HepG2 (cell line): ENCODE results near the gene CDC42EP1. TPM values are rescaled to one million over a fixed set of nuclear protein-coding genes. Genes with fewer than 3 reads are reported as not detected.

Experiments
- BRD4 ChIP-seq: sonication (generic); formaldehyde crosslinking; IDR thresholded peaks from 2 replicates; pipeline ENCODE4 v1.4.0; 2020; ENCODE audit warnings: missing genetic modification reagents
- FOXK1 ChIP-seq: sonication (generic); formaldehyde crosslinking; IDR thresholded peaks from 2 replicates; pipeline ENCODE4 v1.4.0; 2020; ENCODE audit warnings: low read depth, missing genetic modification reagents, borderline replicate concordance
- GTF2F1 ChIP-seq: fragments of 150-350 bp; IDR thresholded peaks from 2 replicates; pipeline ENCODE4 v1.6.1; 2014; ENCODE audit warnings: low read length
- LCORL ChIP-seq, 2 experiments: fragments of 450-650 bp in 1 of 2; sonication (generic) in 1 of 2; formaldehyde crosslinking in 1 of 2; IDR thresholded peaks; 2 replicates each; pipeline versions ENCODE4 v1.5.0 to v1.6.1; 2017 to 2020; ENCODE audit warnings: antibody characterized with exemption in 1 of 2, missing genetic modification reagents in 1 of 2
- NBN ChIP-seq: fragments of 450-650 bp; conservative IDR thresholded peaks from 2 replicates; pipeline ENCODE4 v1.6.1; 2017
- NCOA1 ChIP-seq: sonication (generic); formaldehyde crosslinking; IDR thresholded peaks from 2 replicates; pipeline ENCODE4 v1.9.0; 2021; ENCODE audit warnings: missing genetic modification reagents
- RFX1 ChIP-seq: fragments of 450-650 bp; IDR thresholded peaks from 2 replicates; pipeline ENCODE4 v1.6.1; 2017
- RFXANK ChIP-seq: IDR thresholded peaks from 2 replicates; pipeline ENCODE4 v1.6.1; 2016
- TBX2 ChIP-seq: sonication (generic); formaldehyde crosslinking; IDR thresholded peaks from 2 replicates; pipeline ENCODE4 v1.5.0; 2020; ENCODE audit warnings: missing genetic modification reagents, mild to moderate bottlenecking, borderline replicate concordance
- TBX3 ChIP-seq: fragments of 450-650 bp; IDR thresholded peaks from 2 replicates; pipeline ENCODE4 v1.6.1; 2017; ENCODE audit warnings: antibody characterized with exemption, mild to moderate bottlenecking, inconsistent platforms, borderline replicate concordance
- TGIF2 ChIP-seq: IDR thresholded peaks from 2 replicates; pipeline ENCODE4 v1.6.1; 2016; ENCODE audit warnings: control low read depth, missing compliant biosample characterization
- THAP11 ChIP-seq: IDR thresholded peaks from 2 replicates; pipeline ENCODE4 v1.6.1; 2016; ENCODE audit warnings: missing biosample characterization, missing genetic modification reagents
- YY1 ChIP-seq: IDR thresholded peaks from 2 replicates; pipeline ENCODE4 v1.6.1; 2011; ENCODE audit warnings: low read length, low read depth, moderate library complexity, mild to moderate bottlenecking; ENCODE audit not compliant: insufficient read depth, insufficient replicate concordance
- ZFX ChIP-seq: sonication (generic); formaldehyde crosslinking; IDR thresholded peaks from 2 replicates; pipeline ENCODE4 v1.4.0; 2020; ENCODE audit warnings: mild to moderate bottlenecking, low read depth, missing genetic modification reagents, moderate library complexity
- ZNF121 ChIP-seq: sonication (generic); formaldehyde crosslinking; IDR thresholded peaks from 2 replicates; pipeline ENCODE4 v1.5.0; 2020; ENCODE audit warnings: mild to moderate bottlenecking, missing genetic modification reagents
- ZNF20 ChIP-seq: sonication (generic); formaldehyde crosslinking; IDR thresholded peaks from 2 replicates; pipeline ENCODE4 v1.4.0; 2020; ENCODE audit warnings: mild to moderate bottlenecking, moderate library complexity, missing genetic modification reagents
- ZNF207 ChIP-seq: fragments of 450-650 bp; IDR thresholded peaks from 2 replicates; pipeline ENCODE4 v1.6.1; 2016; ENCODE audit warnings: antibody characterized with exemption, borderline replicate concordance
- ZNF432 ChIP-seq: sonication (generic); formaldehyde crosslinking; IDR thresholded peaks from 2 replicates; pipeline ENCODE4 v1.5.0; 2020; ENCODE audit warnings: missing genetic modification reagents, mild to moderate bottlenecking, borderline replicate concordance
- ZNF552 ChIP-seq: sonication (generic); formaldehyde crosslinking; IDR thresholded peaks from 2 replicates; pipeline ENCODE4 v1.9.0; 2022; ENCODE audit warnings: missing genetic modification reagents, mild to moderate bottlenecking, borderline replicate concordance
- ZNF556 ChIP-seq: sonication (generic); formaldehyde crosslinking; IDR thresholded peaks from 2 replicates; pipeline ENCODE4 v1.4.0; 2020; ENCODE audit warnings: mild to moderate bottlenecking, missing genetic modification reagents, borderline replicate concordance
- ZNF562 ChIP-seq: sonication (generic); formaldehyde crosslinking; IDR thresholded peaks from 2 replicates; pipeline ENCODE4 v1.8.0; 2022; ENCODE audit warnings: missing genetic modification reagents, borderline replicate concordance
- polyA plus RNA-seq, 8 experiments: library from polyadenylated mRNA; depleted of rRNA in 3 of 8; stranded (reverse) in 7 of 8; unstranded in 1 of 8; fragments of >200 nt; fragmentation: Illumina TruSeq in 4 of 8; extraction: Trizol in 4 of 8; gene quantifications; 2 replicates each; pipeline versions ENCODE4 v1.2.1 to v1.2.3, GENCODE V29; 2011 to 2016; ENCODE audit warnings: low read depth in 4 of 8, missing spikeins in 1 of 8, mixed read lengths in 1 of 8; ENCODE audit not compliant: insufficient read depth in 1 of 8
- total RNA-seq, 5 experiments: library from RNA; depleted of rRNA; stranded (reverse); fragments of >200 nt; fragmentation: Illumina TruSeq; extraction: Trizol; gene quantifications; 2 replicates each; pipeline ENCODE4 v1.2.3, GENCODE V29; 2016; ENCODE audit warnings: low read depth in 1 of 5
- TF ChIP-seq, protein P1 (sequence below): sonication (generic); formaldehyde crosslinking; IDR thresholded peaks from 2 replicates; pipeline ENCODE4 v1.4.0; 2020; ENCODE audit warnings: missing genetic modification reagents
- TF ChIP-seq, protein P2 (sequence below): sonication (generic); formaldehyde crosslinking; IDR thresholded peaks from 2 replicates; pipeline ENCODE4 v1.4.0; 2020; ENCODE audit warnings: missing genetic modification reagents
- TF ChIP-seq, protein P3 (sequence below): sonication (generic); formaldehyde crosslinking; IDR thresholded peaks from 2 replicates; pipeline ENCODE4 v1.4.0; 2020; ENCODE audit warnings: missing genetic modification reagents, mild to moderate bottlenecking, borderline replicate concordance

Gene CDC42EP1
- total and polyA plus RNA-seq, 2 of the 13 experiments (the other 11 are each of a cell fraction or from before 2014, with no cell fraction given), result 17.1 to 29.5 TPM

DNA sequence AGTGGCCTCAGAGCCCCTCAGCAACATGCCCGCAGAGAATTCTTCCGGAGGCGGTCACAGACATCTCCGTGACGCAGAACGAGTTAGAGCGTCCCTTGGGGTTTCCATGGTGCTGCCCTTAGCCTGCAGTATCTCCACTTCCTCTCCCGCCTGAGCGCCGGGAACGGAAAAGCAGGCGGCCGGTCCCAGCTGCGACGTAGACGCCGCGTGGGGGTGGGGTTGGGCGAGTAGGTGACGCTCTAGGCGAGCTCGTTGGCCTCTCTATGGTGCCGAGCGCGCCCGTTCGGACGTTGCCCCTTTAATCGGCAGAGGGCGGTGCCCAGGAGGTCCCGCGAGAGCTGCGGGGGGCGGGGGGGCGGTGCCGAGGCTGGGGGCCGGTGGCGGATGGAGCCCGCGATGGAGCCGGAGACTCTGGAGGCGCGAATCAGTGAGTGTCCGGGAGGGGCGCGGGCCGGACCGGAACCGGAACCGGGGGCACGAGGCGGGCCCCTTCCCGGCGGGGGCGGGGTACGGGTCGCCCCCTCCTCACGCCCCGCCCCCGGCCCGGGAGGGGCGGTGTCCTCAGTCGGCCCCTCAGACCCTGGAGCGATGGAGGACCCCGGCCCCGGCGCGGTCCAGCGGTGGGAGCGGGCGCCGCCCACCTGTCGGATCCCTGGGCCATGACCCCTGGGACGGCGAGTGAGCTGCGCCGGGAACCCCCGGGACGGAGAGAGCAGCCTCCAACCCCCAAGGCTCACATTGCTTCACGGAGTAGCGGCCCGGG lies 48.4 kb downstream of the CDC42EP1 start, which contains the start of gene GGA1 (continued):
- no peak for TF ChIP-seq ZNF121 (CRISPR knock-in tag)
- no peak for TF ChIP-seq ZNF20 (CRISPR knock-in tag)
- TF ChIP-seq FOXK1 (CRISPR knock-in tag), result peak; percentile 72; the same call in 1 of the 2 replicates
- TF ChIP-seq ZFX, result peak; percentile 43; the same call in 1 of the 2 replicates
- no peak for TF ChIP-seq RFXANK (CRISPR knock-in tag)
- TF ChIP-seq NBN, result no peak
- no peak for TF ChIP-seq LCORL (IDR thresholded peaks at IDR 0.05)
- TF ChIP-seq LCORL (CRISPR knock-in tag; IDR thresholded peaks at IDR 0.05), result peak; percentile 52
- TF ChIP-seq, protein P1, sequence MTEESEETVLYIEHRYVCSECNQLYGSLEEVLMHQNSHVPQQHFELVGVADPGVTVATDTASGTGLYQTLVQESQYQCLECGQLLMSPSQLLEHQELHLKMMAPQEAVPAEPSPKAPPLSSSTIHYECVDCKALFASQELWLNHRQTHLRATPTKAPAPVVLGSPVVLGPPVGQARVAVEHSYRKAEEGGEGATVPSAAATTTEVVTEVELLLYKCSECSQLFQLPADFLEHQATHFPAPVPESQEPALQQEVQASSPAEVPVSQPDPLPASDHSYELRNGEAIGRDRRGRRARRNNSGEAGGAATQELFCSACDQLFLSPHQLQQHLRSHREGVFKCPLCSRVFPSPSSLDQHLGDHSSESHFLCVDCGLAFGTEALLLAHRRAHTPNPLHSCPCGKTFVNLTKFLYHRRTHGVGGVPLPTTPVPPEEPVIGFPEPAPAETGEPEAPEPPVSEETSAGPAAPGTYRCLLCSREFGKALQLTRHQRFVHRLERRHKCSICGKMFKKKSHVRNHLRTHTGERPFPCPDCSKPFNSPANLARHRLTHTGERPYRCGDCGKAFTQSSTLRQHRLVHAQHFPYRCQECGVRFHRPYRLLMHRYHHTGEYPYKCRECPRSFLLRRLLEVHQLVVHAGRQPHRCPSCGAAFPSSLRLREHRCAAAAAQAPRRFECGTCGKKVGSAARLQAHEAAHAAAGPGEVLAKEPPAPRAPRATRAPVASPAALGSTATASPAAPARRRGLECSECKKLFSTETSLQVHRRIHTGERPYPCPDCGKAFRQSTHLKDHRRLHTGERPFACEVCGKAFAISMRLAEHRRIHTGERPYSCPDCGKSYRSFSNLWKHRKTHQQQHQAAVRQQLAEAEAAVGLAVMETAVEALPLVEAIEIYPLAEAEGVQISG (CRISPR knock-in tag), result peak; percentile 98
- no peak; the same call in none of the 2 replicates for TF ChIP-seq TGIF2
- no peak for TF ChIP-seq ZNF562
- TF ChIP-seq ZNF552 (CRISPR knock-in tag), result peak; percentile 4; the same call in 1 of the 2 replicates
- TF ChIP-seq BRD4 (CRISPR knock-in tag), result no peak
- peak; percentile 80; the same call in 1 of the 2 replicates for TF ChIP-seq ZNF556
- no peak for TF ChIP-seq ZNF432
- TF ChIP-seq, protein P2, sequence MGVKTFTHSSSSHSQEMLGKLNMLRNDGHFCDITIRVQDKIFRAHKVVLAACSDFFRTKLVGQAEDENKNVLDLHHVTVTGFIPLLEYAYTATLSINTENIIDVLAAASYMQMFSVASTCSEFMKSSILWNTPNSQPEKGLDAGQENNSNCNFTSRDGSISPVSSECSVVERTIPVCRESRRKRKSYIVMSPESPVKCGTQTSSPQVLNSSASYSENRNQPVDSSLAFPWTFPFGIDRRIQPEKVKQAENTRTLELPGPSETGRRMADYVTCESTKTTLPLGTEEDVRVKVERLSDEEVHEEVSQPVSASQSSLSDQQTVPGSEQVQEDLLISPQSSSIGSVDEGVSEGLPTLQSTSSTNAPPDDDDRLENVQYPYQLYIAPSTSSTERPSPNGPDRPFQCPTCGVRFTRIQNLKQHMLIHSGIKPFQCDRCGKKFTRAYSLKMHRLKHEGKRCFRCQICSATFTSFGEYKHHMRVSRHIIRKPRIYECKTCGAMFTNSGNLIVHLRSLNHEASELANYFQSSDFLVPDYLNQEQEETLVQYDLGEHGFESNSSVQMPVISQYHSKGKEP, result no peak
- TF ChIP-seq ZNF207, result no peak
- TF ChIP-seq GTF2F1, result no peak
- TF ChIP-seq NCOA1, result no peak
- peak; percentile 75 for TF ChIP-seq YY1
- peak; percentile 37 for TF ChIP-seq RFX1
- TF ChIP-seq TBX3, result peak; percentile 71; the same call in 1 of the 2 replicates
- peak; percentile 75 for TF ChIP-seq TBX2 (CRISPR knock-in tag)
- TF ChIP-seq, protein P3, sequence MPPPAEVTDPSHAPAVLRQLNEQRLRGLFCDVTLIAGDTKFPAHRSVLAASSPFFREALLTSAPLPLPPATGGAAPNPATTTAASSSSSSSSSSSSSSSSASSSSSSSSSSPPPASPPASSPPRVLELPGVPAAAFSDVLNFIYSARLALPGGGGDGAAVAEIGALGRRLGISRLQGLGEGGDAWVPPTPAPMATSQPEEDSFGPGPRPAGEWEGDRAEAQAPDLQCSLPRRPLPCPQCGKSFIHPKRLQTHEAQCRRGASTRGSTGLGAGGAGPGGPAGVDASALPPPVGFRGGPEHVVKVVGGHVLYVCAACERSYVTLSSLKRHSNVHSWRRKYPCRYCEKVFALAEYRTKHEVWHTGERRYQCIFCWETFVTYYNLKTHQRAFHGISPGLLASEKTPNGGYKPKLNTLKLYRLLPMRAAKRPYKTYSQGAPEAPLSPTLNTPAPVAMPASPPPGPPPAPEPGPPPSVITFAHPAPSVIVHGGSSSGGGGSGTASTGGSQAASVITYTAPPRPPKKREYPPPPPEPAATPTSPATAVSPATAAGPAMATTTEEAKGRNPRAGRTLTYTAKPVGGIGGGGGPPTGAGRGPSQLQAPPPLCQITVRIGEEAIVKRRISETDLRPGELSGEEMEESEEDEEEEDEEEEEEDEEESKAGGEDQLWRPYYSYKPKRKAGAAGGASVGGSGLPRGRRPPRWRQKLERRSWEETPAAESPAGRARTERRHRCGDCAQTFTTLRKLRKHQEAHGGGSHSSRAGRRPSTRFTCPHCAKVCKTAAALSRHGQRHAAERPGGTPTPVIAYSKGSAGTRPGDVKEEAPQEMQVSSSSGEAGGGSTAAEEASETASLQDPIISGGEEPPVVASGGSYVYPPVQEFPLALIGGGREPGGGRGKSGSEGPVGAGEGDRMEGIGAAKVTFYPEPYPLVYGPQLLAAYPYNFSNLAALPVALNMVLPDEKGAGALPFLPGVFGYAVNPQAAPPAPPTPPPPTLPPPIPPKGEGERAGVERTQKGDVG, result no peak
- peak; percentile 90 for TF ChIP-seq THAP11 (CRISPR knock-in tag)
